ENCODE measurements around the gene MCTP1.
"Not testable (repeated sequence)": the region's sequence is repeated elsewhere in the genome, so short reads cannot be mapped to it uniquely, and the experiment has no call there.

MCTP1 gene

GRCh38 chr5:94870511-94871183, 414.2 kb downstream of the MCTP1 start:
- DNase-seq (ENCODE audit: low read depth): no peak

- no peak for DNase-seq (ENCODE audit: low read depth)
These were observed 415.0 kb downstream of the MCTP1 start for GRCh38 chr5:94869921-94870320.

- no peak for DNase-seq (ENCODE audit: low read depth)
These were observed 420.9 kb downstream of the MCTP1 start for GRCh38 chr5:94863951-94864350.

- DNase-seq (ENCODE audit: low read depth): no peak
These were observed 427.8 kb downstream of the MCTP1 start for GRCh38 chr5:94857111-94857510.

- DNase-seq (ENCODE audit: low read depth): no peak
These were observed 428.6 kb downstream of the MCTP1 start for GRCh38 chr5:94856257-94856800.

GRCh38 chr5:94855543-94855942, 429.4 kb downstream of the MCTP1 start:
- DNase-seq (ENCODE audit: low read depth): no peak

GRCh38 chr5:94853120-94853519, 431.8 kb downstream of the MCTP1 start:
- DNase-seq (ENCODE audit: low read depth): no peak

- DNase-seq (ENCODE audit: low read depth): no peak
These were observed 433.9 kb downstream of the MCTP1 start for GRCh38 chr5:94850960-94851359.

GRCh38 chr5:94849821-94850736, 434.8 kb downstream of the MCTP1 start:
- peak; percentile 55 for DNase-seq (ENCODE audit: low read depth)

- no peak for DNase-seq (ENCODE audit: low read depth)
These were observed 435.6 kb downstream of the MCTP1 start for GRCh38 chr5:94849324-94849723.

GRCh38 chr5:94847726-94848125, 437.2 kb downstream of the MCTP1 start:
- DNase-seq (ENCODE audit: low read depth): no peak

GRCh38 chr5:94847019-94847418, 437.9 kb downstream of the MCTP1 start:
- DNase-seq (ENCODE audit: low read depth): no peak

- DNase-seq (ENCODE audit: low read depth): not testable (repeated sequence)
These were observed 439.2 kb downstream of the MCTP1 start for GRCh38 chr5:94845696-94846095.

- DNase-seq (ENCODE audit: low read depth): no peak
These were observed 443.1 kb downstream of the MCTP1 start for GRCh38 chr5:94841598-94842322.

- no peak for DNase-seq (ENCODE audit: low read depth)
These were observed 451.0 kb downstream of the MCTP1 start for GRCh38 chr5:94833851-94834250.

- no peak for DNase-seq (ENCODE audit: low read depth)
These were observed 452.2 kb downstream of the MCTP1 start for GRCh38 chr5:94832685-94833084.

GRCh38 chr5:94830520-94830919, 454.4 kb downstream of the MCTP1 start:
- DNase-seq (ENCODE audit: low read depth): no peak

GRCh38 chr5:94828222-94828621, 456.7 kb downstream of the MCTP1 start:
- DNase-seq (ENCODE audit: low read depth): not testable (repeated sequence)

GRCh38 chr5:94820488-94820887, 464.4 kb downstream of the MCTP1 start:
- no peak for DNase-seq (ENCODE audit: low read depth)

- no peak for DNase-seq (ENCODE audit: low read depth)
These were observed 466.0 kb downstream of the MCTP1 start for GRCh38 chr5:94818904-94819303.

GRCh38 chr5:94815313-94816039, 469.4 kb downstream of the MCTP1 start:
- DNase-seq (ENCODE audit: low read depth): no peak

- DNase-seq (ENCODE audit: low read depth): no peak
These were observed 472.7 kb downstream of the MCTP1 start for GRCh38 chr5:94812232-94812631.
